ENCODE data around the gene WIZ.

- no peak for TF ChIP-seq CTCF (optimal IDR thresholded peaks at IDR 0.05 in 1 of 3, IDR thresholded peaks at IDR 0.05 in 1 of 3, conservative IDR thresholded peaks at IDR 0.05 in 1 of 3; ENCODE audit: extremely low read depth in 1 of 3, insufficient read depth in 2 of 3, low read length in 3 of 3)
- TF ChIP-seq EZH2 (IDR thresholded peaks at IDR 0.05; ENCODE audit: low read length): no peak
Observed at GRCh38 chr19:15427991-15428471, 21.7 kb downstream of the WIZ start.
